Stimulated activated memory B cell treated with anti-CD40 and anti-IgM and Interleukin-4, amounts not matched to agents 10 μg/mL and 1 μg/mL and 100 μg/mL, for 72 hours (primary cell): Measurements from ENCODE around the gene SNPH.
"Not testable (repeated sequence)": the region's sequence is repeated elsewhere in the genome, so short reads cannot be mapped to it uniquely, and the experiment has no call there.

Source experiments
- ATAC-seq: fragments of 150-1000 bp; cut with Tn5 transposase; 2 replicates; pipeline ENCODE4 v1.10.0; 2021
- H3K27ac Mint-ChIP-seq: one replicate; pipeline ENCODE4 v1.8.0; 2022; ENCODE audit warnings: mild to moderate bottlenecking, mixed read lengths
- H3K27me3 Mint-ChIP-seq: one replicate; pipeline ENCODE4 v1.8.0; 2022; ENCODE audit warnings: mixed read lengths
- H3K36me3 Mint-ChIP-seq: one replicate; pipeline ENCODE4 v1.8.0; 2022; ENCODE audit warnings: mixed read lengths
- H3K4me1 Mint-ChIP-seq: one replicate; pipeline ENCODE4 v1.8.0; 2022; ENCODE audit warnings: mixed read lengths
- H3K4me3 Mint-ChIP-seq: one replicate; pipeline ENCODE4 v1.8.0; 2022; ENCODE audit warnings: mild to moderate bottlenecking, moderate library complexity, mixed read lengths
- H3K9me3 Mint-ChIP-seq: one replicate; pipeline ENCODE4 v1.8.0; 2022; ENCODE audit warnings: mixed read lengths

SNPH gene, protein sequence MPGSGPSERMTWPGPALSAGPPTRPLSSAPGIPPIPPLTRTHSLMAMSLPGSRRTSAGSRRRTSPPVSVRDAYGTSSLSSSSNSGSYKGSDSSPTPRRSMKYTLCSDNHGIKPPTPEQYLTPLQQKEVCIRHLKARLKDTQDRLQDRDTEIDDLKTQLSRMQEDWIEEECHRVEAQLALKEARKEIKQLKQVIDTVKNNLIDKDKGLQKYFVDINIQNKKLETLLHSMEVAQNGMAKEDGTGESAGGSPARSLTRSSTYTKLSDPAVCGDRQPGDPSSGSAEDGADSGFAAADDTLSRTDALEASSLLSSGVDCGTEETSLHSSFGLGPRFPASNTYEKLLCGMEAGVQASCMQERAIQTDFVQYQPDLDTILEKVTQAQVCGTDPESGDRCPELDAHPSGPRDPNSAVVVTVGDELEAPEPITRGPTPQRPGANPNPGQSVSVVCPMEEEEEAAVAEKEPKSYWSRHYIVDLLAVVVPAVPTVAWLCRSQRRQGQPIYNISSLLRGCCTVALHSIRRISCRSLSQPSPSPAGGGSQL

DNA sequence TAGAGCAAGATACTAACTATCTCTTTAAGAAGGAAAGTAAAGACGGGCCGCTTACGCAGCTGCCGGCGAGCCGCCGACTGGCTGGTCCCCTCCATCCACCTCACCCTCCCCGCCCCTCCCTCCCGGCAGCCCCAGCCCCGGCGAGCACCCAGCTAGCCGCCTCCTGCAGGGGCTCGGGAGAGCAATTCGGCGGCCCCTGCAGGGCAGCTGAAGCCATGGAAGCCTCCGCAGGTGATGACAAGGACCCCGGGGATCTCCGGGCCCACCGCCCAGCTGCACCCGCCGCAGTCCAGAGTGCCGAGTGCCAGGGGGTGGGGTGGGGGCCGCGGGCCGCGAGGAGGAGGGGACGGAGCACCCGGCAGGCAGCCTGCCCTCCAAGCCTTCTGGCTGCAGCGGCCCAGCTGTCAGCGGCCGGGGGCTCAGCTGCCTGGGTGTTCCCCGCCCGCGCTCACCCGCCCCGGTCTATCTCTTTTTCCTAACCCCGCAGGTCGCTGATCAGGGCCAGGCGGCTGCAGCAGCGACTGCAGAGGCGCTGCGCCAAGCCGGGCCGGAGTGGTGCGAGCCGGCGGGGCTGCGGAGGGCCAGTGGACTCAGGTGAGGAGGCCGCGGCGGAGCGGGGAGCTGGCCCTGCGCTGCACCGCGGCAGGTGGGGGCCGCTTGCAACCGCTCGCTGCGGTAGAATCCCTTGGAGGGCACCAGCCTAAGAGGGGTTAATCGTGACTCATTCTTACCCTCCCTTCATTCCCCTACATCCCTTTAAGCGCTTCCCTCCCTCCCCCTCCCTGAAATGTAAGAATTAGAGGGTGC is at the start of gene SNPH:
Gene SNPH (plus strand): TSS at position 128 of the 807 bp plus-strand sequence. CDS start 29,946 bp downstream, outside the sequence.
- Mint-ChIP-seq H3K4me1 (peaks cover 18% of the 10 kb centered on the region), H3K36me3 (no peaks in the 10 kb centered on the region), H3K27me3 (no peaks in the 10 kb centered on the region), H3K27ac (peak within 1 kb of the TSS; percentile 90), H3K4me3 (peak within 1 kb of the TSS; percentile 85), H3K9me3 (no peaks in the 10 kb centered on the region)
- peak; percentile 94 for ATAC-seq

DNA sequence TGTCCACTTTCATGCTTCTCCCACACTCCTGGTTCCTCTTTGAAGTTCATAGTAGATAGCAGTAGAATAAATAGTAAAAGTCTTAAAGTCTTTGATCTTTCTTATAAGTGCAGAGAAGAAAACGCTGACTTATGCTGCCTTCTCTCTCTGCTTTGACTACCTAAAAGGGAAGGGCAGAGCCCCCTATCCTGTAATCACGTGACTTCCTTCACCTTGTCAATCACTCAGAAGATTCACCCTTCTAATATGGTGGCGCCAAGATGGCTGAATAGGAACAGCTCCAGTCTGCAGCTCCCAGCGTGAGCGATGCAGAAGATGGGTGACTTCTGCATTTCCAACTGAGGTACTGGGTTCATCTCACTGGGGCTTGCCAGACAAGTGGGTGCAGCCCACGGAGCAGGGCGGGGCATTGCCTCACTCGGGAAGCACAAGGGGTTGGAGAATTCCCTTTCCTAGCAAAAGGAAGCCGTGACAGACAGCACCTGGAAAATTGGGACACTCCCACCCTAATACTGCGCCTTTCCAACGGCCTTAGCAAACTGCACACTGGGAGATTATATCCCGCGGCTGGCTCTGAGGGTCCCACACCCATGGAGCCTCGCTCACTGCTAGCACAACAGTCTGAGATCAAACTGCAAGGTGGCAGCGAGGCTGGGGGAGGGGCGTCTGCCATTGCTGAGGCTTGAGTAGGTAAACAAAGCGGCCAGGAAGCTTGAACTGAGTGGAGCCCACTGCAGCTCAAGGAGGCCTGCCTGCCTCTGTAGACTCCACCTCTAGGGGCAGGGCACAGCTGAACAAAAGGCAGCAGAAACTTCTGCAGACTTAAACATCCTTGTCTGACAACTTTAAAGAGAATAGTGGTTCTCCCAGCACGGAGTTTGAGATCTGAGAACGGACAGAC is 49.3 kb upstream of the SNPH start:
- ATAC-seq, H3K36me3 Mint-ChIP-seq, H3K27ac Mint-ChIP-seq, H3K9me3 Mint-ChIP-seq, H3K4me3 Mint-ChIP-seq: not testable (repeated sequence)
- H3K27me3 Mint-ChIP-seq: peaks cover 64% of the 10 kb centered on the region
- H3K4me1 Mint-ChIP-seq: peaks cover 16% of the 10 kb centered on the region

DNA sequence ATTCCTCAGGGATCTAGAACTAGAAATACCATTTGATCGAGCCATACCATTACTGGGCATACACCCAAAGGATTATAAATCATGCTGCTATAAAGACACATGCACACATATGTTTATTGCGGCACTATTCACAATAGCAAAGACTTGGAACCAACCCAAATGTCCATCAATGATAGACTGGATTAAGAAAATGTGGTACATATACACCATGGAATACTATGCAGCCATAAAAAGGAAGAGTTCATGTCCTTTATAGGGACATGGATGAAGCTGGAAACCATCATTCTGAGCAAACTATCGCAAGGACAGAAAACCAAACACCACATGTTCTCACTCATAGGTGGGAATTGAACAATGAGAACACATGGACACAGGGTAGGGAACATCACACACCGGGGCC is 43.3 kb upstream of the SNPH start:
- peaks cover 21% of the 10 kb centered on the region for H3K4me1 Mint-ChIP-seq
- not testable (repeated sequence) for ATAC-seq, H3K36me3 Mint-ChIP-seq, H3K9me3 Mint-ChIP-seq, H3K27ac Mint-ChIP-seq, H3K4me3 Mint-ChIP-seq
- H3K27me3 Mint-ChIP-seq: peaks cover 45% of the 10 kb centered on the region

DNA sequence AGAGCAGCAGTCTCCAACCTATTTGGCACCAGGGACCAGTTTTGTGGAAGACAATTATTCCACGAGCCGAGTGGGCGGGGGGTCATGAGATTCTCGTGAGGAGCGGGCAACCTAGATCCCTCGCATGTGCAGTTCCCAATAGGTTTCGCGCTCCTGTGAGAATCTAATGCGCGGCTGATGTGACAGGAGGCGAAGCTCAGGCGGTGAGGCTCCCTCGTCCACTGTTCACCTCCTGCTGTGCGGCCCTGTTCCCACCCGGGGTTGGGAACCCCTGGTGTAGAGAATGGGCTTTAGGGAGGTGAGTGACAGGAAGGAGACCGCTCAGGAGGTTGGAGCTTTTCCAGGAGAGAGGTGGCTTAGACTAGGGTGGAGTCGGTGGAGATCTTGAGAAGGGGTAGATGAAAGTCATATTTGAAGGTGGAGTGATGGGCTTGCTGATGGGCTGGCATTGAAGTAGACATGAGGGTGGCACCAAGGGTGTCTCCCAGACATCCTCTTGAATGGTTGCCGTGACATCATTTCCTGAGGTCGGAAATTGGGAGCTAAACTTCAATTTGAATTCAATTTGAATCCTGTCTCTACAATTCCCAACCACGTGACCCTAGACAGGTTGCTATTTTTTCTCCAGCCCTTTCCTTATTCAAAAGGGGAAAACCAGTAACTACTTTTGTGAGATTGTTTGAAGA is 41.7 kb upstream of the SNPH start:
- Mint-ChIP-seq H3K27me3 (peaks cover 43% of the 10 kb centered on the region), H3K27ac (no peak overlapping the region), H3K9me3 (peaks cover 4% of the 10 kb centered on the region), H3K36me3 (no peaks in the 10 kb centered on the region), H3K4me1 (peaks cover 21% of the 10 kb centered on the region), H3K4me3 (no peak overlapping the region)
- no peak for ATAC-seq

DNA sequence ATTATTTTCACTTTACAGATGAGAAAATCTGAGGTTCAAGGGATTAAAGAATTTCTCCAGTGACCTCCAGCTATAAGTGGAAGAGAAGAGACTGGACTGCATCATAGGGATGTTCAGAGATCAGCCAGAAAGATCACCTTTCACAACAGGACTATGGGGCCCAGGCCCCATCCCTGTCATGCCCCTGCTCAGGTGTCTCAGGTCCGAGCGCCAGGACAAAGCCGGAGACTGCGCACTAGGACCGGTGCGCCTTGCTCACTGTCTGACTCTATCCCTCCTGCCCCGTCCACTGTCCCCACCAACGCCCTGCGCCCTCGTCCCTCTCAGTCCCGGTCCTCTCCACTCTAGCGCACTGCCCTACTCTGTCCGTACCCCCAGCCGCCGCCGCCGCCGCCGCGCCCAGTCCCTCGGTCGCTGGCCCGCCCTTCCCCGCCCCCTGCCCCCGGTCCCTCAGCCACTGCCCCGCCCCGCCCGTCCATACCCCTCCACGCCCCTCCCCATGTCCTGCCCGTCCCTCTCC is 40.8 kb upstream of the SNPH start:
- Mint-ChIP-seq H3K27me3 (peaks cover 43% of the 10 kb centered on the region), H3K27ac (no peak overlapping the region), H3K9me3 (peaks cover 4% of the 10 kb centered on the region), H3K4me1 (peaks cover 21% of the 10 kb centered on the region), H3K36me3 (no peaks in the 10 kb centered on the region), H3K4me3 (peak overlapping the region; percentile 72)
- ATAC-seq: peak; percentile 67

DNA sequence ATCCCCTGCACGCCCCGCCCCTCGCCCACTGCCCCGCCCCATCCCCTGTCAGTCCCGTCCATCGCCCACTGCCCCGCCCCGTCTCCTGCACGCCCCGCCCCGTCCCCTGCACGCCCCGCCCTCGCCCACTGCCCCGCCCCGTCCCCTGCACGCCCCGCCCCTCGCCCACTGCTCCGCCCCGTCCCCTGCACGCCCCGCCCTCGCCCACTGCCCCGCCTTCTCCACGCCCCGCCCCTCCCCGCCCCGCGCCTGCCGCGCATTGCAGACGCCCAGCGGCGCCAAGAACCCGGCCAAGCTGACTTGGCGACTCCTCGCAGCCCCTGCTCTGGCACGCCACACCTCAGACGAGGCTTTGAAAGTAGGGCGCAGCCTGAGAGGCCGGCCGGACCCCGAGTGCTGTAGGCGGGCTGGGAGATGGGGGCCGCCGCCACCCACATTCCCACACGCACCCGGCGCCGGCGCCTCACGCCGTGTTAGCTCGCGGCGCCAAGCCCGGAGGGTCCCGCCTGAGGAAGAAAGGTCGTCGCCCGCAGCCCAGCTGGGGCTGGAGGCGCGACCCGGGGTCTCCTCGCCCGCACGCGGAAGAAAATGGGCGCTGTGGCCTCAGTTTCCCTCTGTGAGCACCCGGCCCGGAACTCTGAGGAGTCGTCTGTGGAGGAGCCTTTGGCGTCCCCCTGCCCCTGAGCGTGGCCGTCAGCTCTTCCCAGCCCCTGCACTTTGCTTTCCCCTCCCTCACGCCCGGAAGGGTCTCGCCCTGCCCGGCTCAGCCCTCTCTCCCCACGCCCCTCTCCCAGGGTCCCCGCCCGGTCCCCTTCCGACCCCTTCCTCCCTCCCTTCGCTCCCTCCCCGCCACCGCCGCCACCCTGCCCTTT is 40.1 kb upstream of the SNPH start, which contains the start of gene RAD21L1:
Gene RAD21L1 (plus strand): TSS at position 262 of the 872 bp plus-strand sequence. CDS start 2,410 bp downstream, outside the sequence.
- no peaks in the 10 kb centered on the region for H3K36me3 Mint-ChIP-seq
- no peak within 1 kb of the TSS for H3K27ac Mint-ChIP-seq
- H3K4me1 Mint-ChIP-seq: peaks cover 16% of the 10 kb centered on the region
- ATAC-seq: peak; percentile 82
- peaks cover 4% of the 10 kb centered on the region for H3K9me3 Mint-ChIP-seq
- H3K4me3 Mint-ChIP-seq: peak within 1 kb of the TSS; percentile 72
- peaks cover 49% of the 10 kb centered on the region for H3K27me3 Mint-ChIP-seq

DNA sequence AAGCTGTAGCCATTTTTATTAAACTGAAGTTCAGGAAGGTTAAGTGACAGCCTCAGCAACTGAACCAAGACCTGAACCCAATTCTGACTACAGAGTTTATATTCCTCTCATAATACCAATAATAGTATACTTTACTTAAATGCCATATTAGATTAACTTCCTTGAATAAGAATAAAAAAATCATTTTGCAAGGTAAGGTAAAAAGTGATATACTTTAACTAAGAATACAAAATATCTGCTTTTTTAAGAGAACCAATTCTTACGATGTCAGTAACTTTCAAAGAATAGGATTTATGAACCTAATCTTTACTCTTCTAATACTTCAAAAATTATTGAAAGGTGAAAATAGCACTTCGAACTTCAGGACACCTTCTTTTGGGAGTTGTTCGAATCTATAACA is 36.6 kb upstream of the SNPH start:
- H3K9me3 Mint-ChIP-seq: peaks cover under 1% of the 10 kb centered on the region
- no peak overlapping the region for H3K4me3 Mint-ChIP-seq
- peaks cover 44% of the 10 kb centered on the region for H3K27me3 Mint-ChIP-seq
- peaks cover 10% of the 10 kb centered on the region for H3K4me1 Mint-ChIP-seq
- H3K36me3 Mint-ChIP-seq: no peaks in the 10 kb centered on the region
- H3K27ac Mint-ChIP-seq: no peak overlapping the region
- ATAC-seq: no peak

DNA sequence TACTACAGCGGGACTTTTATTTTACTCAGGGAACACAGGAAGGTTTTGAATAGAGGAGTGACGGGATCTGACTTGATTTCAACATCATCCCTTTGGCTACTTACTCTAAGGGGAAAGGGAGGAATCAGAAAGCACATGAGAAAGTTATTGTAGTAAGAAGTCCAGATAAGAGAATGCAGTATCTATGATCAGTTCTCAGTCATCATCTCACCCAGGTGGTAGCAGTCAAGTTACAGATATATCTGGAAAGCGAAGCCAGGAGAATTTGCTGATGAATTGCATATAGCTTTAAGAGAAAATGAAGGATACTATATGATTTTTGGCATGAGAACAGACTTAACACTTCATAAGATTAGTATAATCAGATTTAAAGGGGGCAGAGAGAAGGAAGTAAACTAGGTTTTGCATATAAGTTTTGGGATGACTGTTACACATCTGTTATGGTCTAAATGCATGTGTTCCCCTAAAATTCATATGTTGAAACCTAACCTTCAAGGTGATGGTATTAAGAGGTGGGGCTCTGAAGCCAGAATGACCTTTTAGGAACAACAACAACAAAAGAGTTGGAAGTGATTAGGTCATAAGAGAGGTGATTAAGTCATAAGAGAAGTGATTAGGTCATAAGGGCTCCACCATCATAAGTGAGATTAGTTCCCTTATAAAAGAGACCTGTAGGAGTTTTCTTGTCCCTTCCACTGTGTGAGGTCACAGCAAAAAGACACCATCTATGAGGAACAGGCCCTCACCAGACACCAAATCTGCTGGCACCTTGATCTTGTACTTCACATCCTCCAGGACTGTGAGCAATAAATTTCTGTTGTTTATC is 33.6 kb upstream of the SNPH start:
- H3K36me3 Mint-ChIP-seq: no peaks in the 10 kb centered on the region
- no peak overlapping the region for H3K4me3 Mint-ChIP-seq
- ATAC-seq: peak; percentile 64
- no peaks in the 10 kb centered on the region for H3K4me1 Mint-ChIP-seq
- H3K27me3 Mint-ChIP-seq: peaks cover 33% of the 10 kb centered on the region
- H3K9me3 Mint-ChIP-seq: no peaks in the 10 kb centered on the region
- H3K27ac Mint-ChIP-seq: no peak overlapping the region

DNA sequence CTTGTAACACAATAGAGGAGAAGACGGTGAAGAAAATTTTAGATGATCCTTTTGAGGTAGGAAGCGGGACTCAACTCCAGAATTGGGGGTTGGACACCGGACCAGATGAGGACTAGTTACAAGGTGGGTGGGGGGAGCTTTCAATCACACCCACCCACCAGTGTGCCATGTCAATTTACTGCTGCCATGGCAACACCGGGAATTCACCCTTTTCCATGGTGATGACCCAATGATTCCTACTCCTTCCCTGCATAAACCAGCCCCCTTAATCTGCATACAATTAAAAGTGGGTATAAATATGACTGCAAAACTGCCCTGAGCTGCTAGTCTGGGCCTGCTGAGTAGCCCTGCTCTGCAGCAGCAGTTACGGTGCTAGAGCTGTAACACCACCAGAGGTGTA is 25.5 kb upstream of the SNPH start:
- H3K4me1 Mint-ChIP-seq: no peaks in the 10 kb centered on the region
- H3K4me3 Mint-ChIP-seq: no peak overlapping the region
- no peaks in the 10 kb centered on the region for H3K36me3 Mint-ChIP-seq
- no peak overlapping the region for H3K27ac Mint-ChIP-seq
- H3K9me3 Mint-ChIP-seq: no peaks in the 10 kb centered on the region
- no peak for ATAC-seq
- H3K27me3 Mint-ChIP-seq: peaks cover 38% of the 10 kb centered on the region

DNA sequence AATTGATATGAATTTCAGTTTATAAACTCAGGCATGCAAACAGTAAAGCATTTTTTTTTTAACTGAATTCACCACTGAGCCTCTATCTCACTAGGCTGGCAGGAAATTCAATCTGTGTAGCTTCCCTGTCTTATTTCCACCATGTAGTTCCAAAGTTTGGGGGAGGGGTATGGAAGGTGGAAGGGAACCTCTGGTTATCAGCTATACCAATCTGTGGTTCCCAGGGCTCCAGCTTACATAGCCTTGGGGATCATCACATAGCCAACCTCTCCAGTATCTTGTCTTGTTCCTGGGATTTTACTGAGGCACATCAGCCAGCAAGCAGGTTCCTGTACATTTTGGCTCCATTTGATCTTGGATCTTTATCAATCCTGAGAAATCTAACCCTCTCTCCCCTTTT is 24.6 kb upstream of the SNPH start:
- H3K4me3 Mint-ChIP-seq: no peak overlapping the region

DNA sequence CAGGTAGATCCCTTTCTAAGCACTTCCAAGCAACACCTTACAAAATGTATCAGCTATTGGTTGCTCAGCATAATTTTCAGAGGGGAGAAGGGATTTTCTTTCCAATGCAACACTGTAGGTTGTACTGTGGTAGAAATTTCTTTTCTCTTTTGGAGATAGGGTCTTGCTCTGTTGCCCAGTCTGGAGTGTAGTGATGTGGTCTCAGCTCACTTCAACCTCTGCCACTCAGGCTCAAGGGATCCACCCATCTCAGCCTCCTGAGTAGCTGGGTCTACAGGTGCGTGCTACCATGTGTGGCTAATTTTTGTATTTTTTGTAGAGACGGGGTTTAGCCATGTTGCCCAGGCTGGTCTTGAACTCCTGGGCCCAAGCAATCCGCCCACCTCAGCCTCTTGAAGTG is 24.0 kb upstream of the SNPH start:
- Mint-ChIP-seq H3K36me3 (no peaks in the 10 kb centered on the region), H3K9me3 (no peaks in the 10 kb centered on the region), H3K4me3 (no peak overlapping the region), H3K27me3 (peaks cover 29% of the 10 kb centered on the region), H3K27ac (no peak overlapping the region), H3K4me1 (no peaks in the 10 kb centered on the region)
- ATAC-seq: no peak

More for the DNA sequence above, 24.6 kb upstream of the SNPH start:
- Mint-ChIP-seq H3K27me3 (peaks cover 30% of the 10 kb centered on the region), H3K36me3 (no peaks in the 10 kb centered on the region), H3K27ac (no peak overlapping the region), H3K9me3 (no peaks in the 10 kb centered on the region), H3K4me1 (no peaks in the 10 kb centered on the region)
- ATAC-seq: no peak

DNA sequence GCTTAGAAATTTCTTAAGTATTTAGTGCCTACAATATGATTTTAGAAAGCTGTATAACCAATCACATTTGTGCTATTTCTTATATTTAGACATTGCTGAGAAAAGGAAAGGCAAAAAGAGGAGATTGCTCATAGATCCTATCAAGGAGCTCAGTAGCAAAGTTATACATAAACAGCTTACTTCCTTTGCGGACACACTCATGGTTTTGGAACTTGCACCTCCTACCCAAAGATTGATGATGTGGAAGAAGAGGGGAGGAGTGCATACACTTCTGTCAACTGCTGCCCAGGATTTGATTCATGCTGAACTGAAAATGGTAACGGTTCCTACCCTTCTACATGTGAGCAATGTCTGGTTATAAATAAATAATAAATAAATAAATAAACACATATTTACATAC is 23.6 kb upstream of the SNPH start:
- H3K4me1 Mint-ChIP-seq: no peaks in the 10 kb centered on the region
- H3K4me3 Mint-ChIP-seq: no peak overlapping the region
- no peaks in the 10 kb centered on the region for H3K36me3 Mint-ChIP-seq
- H3K27me3 Mint-ChIP-seq: peaks cover 29% of the 10 kb centered on the region
- no peak overlapping the region for H3K27ac Mint-ChIP-seq
- H3K9me3 Mint-ChIP-seq: no peaks in the 10 kb centered on the region
- no peak for ATAC-seq

DNA sequence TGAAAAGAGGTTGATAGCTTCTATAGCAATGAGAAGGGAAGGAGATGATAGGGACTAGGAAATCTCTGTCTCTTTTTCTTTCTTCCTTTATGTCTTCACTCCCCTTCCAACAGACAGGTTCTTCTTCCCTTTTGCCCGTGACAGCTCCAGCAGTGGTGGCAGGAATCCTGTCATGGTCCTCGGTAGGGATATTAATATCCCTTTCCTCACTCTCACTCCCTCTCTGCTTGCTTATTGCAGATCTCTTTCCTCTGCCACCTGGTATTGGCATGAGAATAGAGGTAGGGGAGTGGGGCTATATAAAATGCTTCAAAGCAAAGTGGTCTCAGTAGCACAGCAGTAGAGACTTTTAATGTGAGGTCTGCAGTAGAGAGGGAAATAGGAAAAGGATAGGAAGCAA is 20.5 kb upstream of the SNPH start:
- Mint-ChIP-seq H3K4me1 (no peaks in the 10 kb centered on the region), H3K9me3 (no peaks in the 10 kb centered on the region)

More for the DNA sequence above, 20.5 kb upstream of the SNPH start:
- no peak overlapping the region for H3K4me3 Mint-ChIP-seq
- H3K27ac Mint-ChIP-seq: no peak overlapping the region
- no peaks in the 10 kb centered on the region for H3K36me3 Mint-ChIP-seq
- ATAC-seq: no peak
- H3K27me3 Mint-ChIP-seq: peaks cover 25% of the 10 kb centered on the region
